Stimulated activated CD8-positive, alpha-beta memory T cell treated with anti-CD3 and anti-CD28 coated beads, Interleukin-7, amount 100 ng/mL, for 1 hour (primary cell): Measurements from ENCODE around the gene FCAMR.

Experiments
- DNase-seq, 2 donors: peaks; one replicate each; pipeline ENCODE4 v3.0.0-alpha.2; 2020; ENCODE audit warnings: low read depth in 2 of 2

Gene FCAMR

GRCh38 chr1:207000651-207001291 is 30.5 kb upstream of the FCAMR start:
- DNase-seq, result no peak

- DNase-seq, result no peak
Observed at GRCh38 chr1:206998816-206999215, 28.6 kb upstream of the FCAMR start.

GRCh38 chr1:206992790-206993189 is 22.5 kb upstream of the FCAMR start:
- no peak for DNase-seq

GRCh38 chr1:206987873-206988272 is 17.6 kb upstream of the FCAMR start:
- no peak for DNase-seq

- DNase-seq, result no peak
Observed at GRCh38 chr1:206986885-206987284, 16.6 kb upstream of the FCAMR start.

- DNase-seq, result no peak
Observed at GRCh38 chr1:206986402-206986801, 16.1 kb upstream of the FCAMR start.

- no peak for DNase-seq
Observed at GRCh38 chr1:206985162-206985749, 15.0 kb upstream of the FCAMR start.

GRCh38 chr1:206982216-206982615 is 12.0 kb upstream of the FCAMR start:
- peak; percentile 21 to 32 for DNase-seq

GRCh38 chr1:206979379-206980043 is 9.3 kb upstream of the FCAMR start:
- DNase-seq, result no peak

- no peak for DNase-seq
Observed at GRCh38 chr1:206978259-206978658, 8.0 kb upstream of the FCAMR start.

- no peak for DNase-seq
Observed at GRCh38 chr1:206975306-206975705, 5.0 kb upstream of the FCAMR start.

GRCh38 chr1:206974140-206974539 is 3.9 kb upstream of the FCAMR start:
- DNase-seq, result no peak

- no peak for DNase-seq
Observed at GRCh38 chr1:206972728-206973127, 2.5 kb upstream of the FCAMR start.

- no peak for DNase-seq
Observed at GRCh38 chr1:206971029-206971655, 882 bp upstream of the FCAMR start.

- no peak for DNase-seq
Observed at GRCh38 chr1:206969090-206969489, 1.2 kb downstream of the FCAMR start.

GRCh38 chr1:206967096-206967849 is 3.0 kb downstream of the FCAMR start:
- no peak for DNase-seq

GRCh38 chr1:206965781-206966180 is 4.5 kb downstream of the FCAMR start:
- DNase-seq, result no peak

GRCh38 chr1:206963740-206964139 is 6.5 kb downstream of the FCAMR start:
- DNase-seq, result no peak

GRCh38 chr1:206963119-206963712 is 7.0 kb downstream of the FCAMR start:
- DNase-seq, result no peak

- no peak for DNase-seq
Observed at GRCh38 chr1:206962272-206962671, 8.0 kb downstream of the FCAMR start.

GRCh38 chr1:206961668-206962067 is 8.6 kb downstream of the FCAMR start:
- DNase-seq, result no peak
